DMS53 treated with DMSO at 0.1 percent for 48 hours (cell line): ENCODE results near the gene RNF126.
"Not testable (repeated sequence)": the region's sequence is repeated elsewhere in the genome, so short reads cannot be mapped to it uniquely, and the experiment has no call there.

Experiments
- DNase-seq: peaks from one replicate; lab custom pipeline; 2025; ENCODE audit not compliant: unreplicated experiment; lab: John Stamatoyannopoulos, UW

The RNF126 gene

GRCh38 chr19:662962-663681 lies at the start of gene RNF126:
Gene RNF126, minus strand, starts transcription at chr19:663214. Its CDS starts 93 bp downstream, at chr19:663121.
- peak; percentile 58 for DNase-seq

GRCh38 chr19:711254-711653 lies 48.2 kb upstream of the RNF126 start:
- DNase-seq, result no peak

GRCh38 chr19:710767-711166 lies 47.8 kb upstream of the RNF126 start:
- no peak for DNase-seq

- DNase-seq, result no peak
Measured at GRCh38 chr19:709965-710571, 47.1 kb upstream of the RNF126 start.

- no peak for DNase-seq
Measured at GRCh38 chr19:709196-709964, 46.4 kb upstream of the RNF126 start.

GRCh38 chr19:708154-709143 lies 45.4 kb upstream of the RNF126 start, which contains the start of gene PALM:
Gene PALM, plus strand, starts transcription at chr19:708935. Its CDS starts 212 bp downstream, at chr19:709147.
- no peak for DNase-seq

GRCh38 chr19:704447-704741 lies 41.4 kb upstream of the RNF126 start:
- no peak for DNase-seq

GRCh38 chr19:703651-704446 lies 40.8 kb upstream of the RNF126 start:
- no peak for DNase-seq

- no peak for DNase-seq
Measured at GRCh38 chr19:703329-703650, 40.3 kb upstream of the RNF126 start.

- DNase-seq, result not testable (repeated sequence)
Measured at GRCh38 chr19:702847-703246, 39.8 kb upstream of the RNF126 start.

- DNase-seq, result not testable (repeated sequence)
Measured at GRCh38 chr19:699885-700284, 36.9 kb upstream of the RNF126 start.

GRCh38 chr19:698529-698928 lies 35.5 kb upstream of the RNF126 start:
- DNase-seq, result not testable (repeated sequence)

GRCh38 chr19:695352-695949 lies 32.4 kb upstream of the RNF126 start, which contains the start of gene PRSS57:
Gene PRSS57, minus strand, starts transcription at chr19:695452. Its CDS starts 22 bp downstream, at chr19:695430.
- DNase-seq, result no peak

GRCh38 chr19:694481-695351 lies 31.7 kb upstream of the RNF126 start:
- no peak for DNase-seq

- no peak for DNase-seq
Measured at GRCh38 chr19:690203-690602, 27.2 kb upstream of the RNF126 start.

- no peak for DNase-seq
Measured at GRCh38 chr19:688992-689391, 26.0 kb upstream of the RNF126 start.

GRCh38 chr19:688214-688613 lies 25.2 kb upstream of the RNF126 start:
- no peak for DNase-seq

GRCh38 chr19:687569-688166 lies 24.7 kb upstream of the RNF126 start:
- no peak for DNase-seq
